ENCODE measurements around the gene ARHGAP22. TPM values are rescaled to one million over a fixed set of nuclear protein-coding genes. Genes with fewer than 3 reads are reported as not detected.

ARHGAP22 gene
- polyA plus RNA-seq, 1 donor from 2014 or later = 0.15 TPM

DNA sequence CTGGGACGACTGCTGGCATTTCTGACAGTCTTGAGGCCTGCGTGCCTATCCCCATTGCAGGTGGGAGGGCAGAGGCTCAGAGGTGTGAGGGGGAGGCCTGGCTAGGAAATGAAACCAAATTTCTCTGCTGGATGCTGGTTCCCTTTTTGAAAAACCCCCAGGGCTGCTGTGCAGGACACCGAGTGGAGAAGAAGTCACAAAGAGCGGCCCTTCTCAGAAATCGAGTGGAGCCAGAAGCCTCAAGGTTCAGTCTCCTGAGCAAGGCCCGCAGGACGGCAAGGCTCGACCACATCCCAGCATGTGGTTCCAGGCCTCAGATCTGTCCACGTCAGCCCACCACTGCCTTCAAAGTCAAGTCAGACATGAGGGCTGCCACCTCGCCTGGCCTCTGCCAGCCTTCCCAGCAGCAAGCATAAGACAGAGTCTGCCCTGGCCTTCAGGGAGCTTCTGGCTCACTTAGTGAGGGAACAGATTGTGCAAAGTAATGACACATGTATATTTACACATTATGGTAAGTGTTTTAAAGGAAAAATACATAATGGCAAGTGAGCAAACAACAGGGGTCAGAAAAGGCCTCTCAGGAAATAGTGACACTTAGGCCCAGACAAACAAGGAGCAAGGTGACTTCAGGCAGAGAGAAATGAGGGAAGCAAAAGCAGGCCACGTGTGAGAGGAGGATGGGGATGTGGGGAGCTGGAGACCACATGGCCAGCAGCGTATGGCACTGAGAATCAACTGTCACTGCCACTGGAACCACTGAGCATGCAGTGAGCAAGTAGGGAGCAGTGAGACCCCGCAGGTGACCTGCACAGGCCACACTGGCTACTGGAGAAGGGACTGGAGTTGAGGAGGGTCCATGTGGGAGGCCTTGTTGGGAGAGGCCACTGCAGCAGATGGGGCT is 86.7 kb downstream of the ARHGAP22 start:
- no peak overlapping the region for H3K27ac ChIP-seq (ENCODE audit: low read length)
- no peaks in the 10 kb centered on the region for H3K79me2 ChIP-seq (replicated peaks; ENCODE audit: insufficient read depth, low read length)
- TF ChIP-seq, protein P1, sequence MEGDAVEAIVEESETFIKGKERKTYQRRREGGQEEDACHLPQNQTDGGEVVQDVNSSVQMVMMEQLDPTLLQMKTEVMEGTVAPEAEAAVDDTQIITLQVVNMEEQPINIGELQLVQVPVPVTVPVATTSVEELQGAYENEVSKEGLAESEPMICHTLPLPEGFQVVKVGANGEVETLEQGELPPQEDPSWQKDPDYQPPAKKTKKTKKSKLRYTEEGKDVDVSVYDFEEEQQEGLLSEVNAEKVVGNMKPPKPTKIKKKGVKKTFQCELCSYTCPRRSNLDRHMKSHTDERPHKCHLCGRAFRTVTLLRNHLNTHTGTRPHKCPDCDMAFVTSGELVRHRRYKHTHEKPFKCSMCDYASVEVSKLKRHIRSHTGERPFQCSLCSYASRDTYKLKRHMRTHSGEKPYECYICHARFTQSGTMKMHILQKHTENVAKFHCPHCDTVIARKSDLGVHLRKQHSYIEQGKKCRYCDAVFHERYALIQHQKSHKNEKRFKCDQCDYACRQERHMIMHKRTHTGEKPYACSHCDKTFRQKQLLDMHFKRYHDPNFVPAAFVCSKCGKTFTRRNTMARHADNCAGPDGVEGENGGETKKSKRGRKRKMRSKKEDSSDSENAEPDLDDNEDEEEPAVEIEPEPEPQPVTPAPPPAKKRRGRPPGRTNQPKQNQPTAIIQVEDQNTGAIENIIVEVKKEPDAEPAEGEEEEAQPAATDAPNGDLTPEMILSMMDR (IDR thresholded peaks at IDR 0.05; ENCODE audit: poor library complexity, severe bottlenecking) = no peak
- no peak for TF ChIP-seq SMC3 (conservative IDR thresholded peaks at IDR 0.05; ENCODE audit: poor library complexity)
- TF ChIP-seq, protein P2, sequence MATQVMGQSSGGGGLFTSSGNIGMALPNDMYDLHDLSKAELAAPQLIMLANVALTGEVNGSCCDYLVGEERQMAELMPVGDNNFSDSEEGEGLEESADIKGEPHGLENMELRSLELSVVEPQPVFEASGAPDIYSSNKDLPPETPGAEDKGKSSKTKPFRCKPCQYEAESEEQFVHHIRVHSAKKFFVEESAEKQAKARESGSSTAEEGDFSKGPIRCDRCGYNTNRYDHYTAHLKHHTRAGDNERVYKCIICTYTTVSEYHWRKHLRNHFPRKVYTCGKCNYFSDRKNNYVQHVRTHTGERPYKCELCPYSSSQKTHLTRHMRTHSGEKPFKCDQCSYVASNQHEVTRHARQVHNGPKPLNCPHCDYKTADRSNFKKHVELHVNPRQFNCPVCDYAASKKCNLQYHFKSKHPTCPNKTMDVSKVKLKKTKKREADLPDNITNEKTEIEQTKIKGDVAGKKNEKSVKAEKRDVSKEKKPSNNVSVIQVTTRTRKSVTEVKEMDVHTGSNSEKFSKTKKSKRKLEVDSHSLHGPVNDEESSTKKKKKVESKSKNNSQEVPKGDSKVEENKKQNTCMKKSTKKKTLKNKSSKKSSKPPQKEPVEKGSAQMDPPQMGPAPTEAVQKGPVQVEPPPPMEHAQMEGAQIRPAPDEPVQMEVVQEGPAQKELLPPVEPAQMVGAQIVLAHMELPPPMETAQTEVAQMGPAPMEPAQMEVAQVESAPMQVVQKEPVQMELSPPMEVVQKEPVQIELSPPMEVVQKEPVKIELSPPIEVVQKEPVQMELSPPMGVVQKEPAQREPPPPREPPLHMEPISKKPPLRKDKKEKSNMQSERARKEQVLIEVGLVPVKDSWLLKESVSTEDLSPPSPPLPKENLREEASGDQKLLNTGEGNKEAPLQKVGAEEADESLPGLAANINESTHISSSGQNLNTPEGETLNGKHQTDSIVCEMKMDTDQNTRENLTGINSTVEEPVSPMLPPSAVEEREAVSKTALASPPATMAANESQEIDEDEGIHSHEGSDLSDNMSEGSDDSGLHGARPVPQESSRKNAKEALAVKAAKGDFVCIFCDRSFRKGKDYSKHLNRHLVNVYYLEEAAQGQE (IDR thresholded peaks at IDR 0.05; ENCODE audit: borderline replicate concordance) = no peak
- no peak for TF ChIP-seq TAF1 (IDR thresholded peaks at IDR 0.05; ENCODE audit: low read depth)
- no peak for TF ChIP-seq RAD21 (conservative IDR thresholded peaks at IDR 0.05)
- H3K9ac ChIP-seq (ENCODE audit: low read length) = no peak overlapping the region
- peaks cover 17% of the 10 kb centered on the region for H3K27me3 ChIP-seq (ENCODE audit: insufficient read depth, low read depth, low read length)
- H4K20me1 ChIP-seq (ENCODE audit: insufficient read depth) = no peaks in the 10 kb centered on the region
- no peaks in the 10 kb centered on the region for H3F3A ChIP-seq (ENCODE audit: insufficient read depth, low read length, poor library complexity, severe bottlenecking)
- H2AFZ ChIP-seq (ENCODE audit: low read depth, low read length) = no peak overlapping the region
- H3K4me3 ChIP-seq (ENCODE audit: low read length) = no peak overlapping the region
- H3K4me2 ChIP-seq (ENCODE audit: low read length) = no peak overlapping the region
- H3K36me3 ChIP-seq (ENCODE audit: insufficient read depth, low read length) = no peaks in the 10 kb centered on the region
- H3K9me2 ChIP-seq (ENCODE audit: insufficient read depth, low read length) = no peaks in the 10 kb centered on the region
- H3K9me3 ChIP-seq (ENCODE audit: low read length) = no peaks in the 10 kb centered on the region

DNA sequence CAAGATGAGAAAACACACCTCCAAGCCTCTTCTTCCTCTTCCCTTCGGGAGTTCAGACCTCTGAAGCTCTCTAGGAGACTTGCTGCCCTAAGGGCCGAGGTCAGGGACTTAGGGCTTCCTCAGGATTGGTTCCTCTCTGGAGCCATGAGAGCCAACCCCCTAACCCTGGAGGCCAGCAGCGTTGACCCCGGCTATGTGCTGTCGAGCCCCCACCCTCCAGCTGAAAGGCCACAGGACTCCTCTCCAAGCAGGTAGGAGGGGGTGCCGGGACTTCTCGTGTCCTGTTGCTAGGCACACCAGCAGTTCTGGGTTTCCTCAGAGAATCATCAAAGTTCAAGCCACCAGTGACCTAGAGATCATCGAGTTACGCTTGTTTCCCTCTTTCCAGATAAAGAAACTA is 87.4 kb downstream of the ARHGAP22 start:
- Histone ChIP-seq H3K27me3 (ENCODE audit: insufficient read depth, low read depth, low read length) (peaks cover 10% of the 10 kb centered on the region), H3F3A (ENCODE audit: insufficient read depth, low read length, poor library complexity, severe bottlenecking) (no peaks in the 10 kb centered on the region), H3K79me2 (replicated peaks; ENCODE audit: insufficient read depth, low read length) (no peaks in the 10 kb centered on the region), H3K4me3 (ENCODE audit: low read length) (no peak overlapping the region), H4K20me1 (ENCODE audit: insufficient read depth) (no peaks in the 10 kb centered on the region), H3K9me2 (ENCODE audit: insufficient read depth, low read length) (no peaks in the 10 kb centered on the region), H3K36me3 (ENCODE audit: insufficient read depth, low read length) (no peaks in the 10 kb centered on the region), H3K27ac (ENCODE audit: low read length) (no peak overlapping the region), H3K4me2 (ENCODE audit: low read length) (no peak overlapping the region), H3K9ac (ENCODE audit: low read length) (no peak overlapping the region), H2AFZ (ENCODE audit: low read depth, low read length) (no peak overlapping the region), H3K9me3 (ENCODE audit: low read length) (no peaks in the 10 kb centered on the region)
- TF ChIP-seq SMC3 (conservative IDR thresholded peaks at IDR 0.05; ENCODE audit: poor library complexity) = no peak
- TF ChIP-seq POLR2AphosphoS5 (IDR thresholded peaks at IDR 0.05) = no peak
- TF ChIP-seq EZH2 (IDR thresholded peaks at IDR 0.05; ENCODE audit: borderline replicate concordance, insufficient read depth, low read length, poor library complexity, severe bottlenecking) = no peak
- TF ChIP-seq MXI1 (conservative IDR thresholded peaks at IDR 0.05; ENCODE audit: poor library complexity, severe bottlenecking) = no peak
- TF ChIP-seq RAD21 (conservative IDR thresholded peaks at IDR 0.05) = no peak
- TF ChIP-seq, protein P1 (IDR thresholded peaks at IDR 0.05; ENCODE audit: poor library complexity, severe bottlenecking) = no peak
- no peak for TF ChIP-seq TAF1 (IDR thresholded peaks at IDR 0.05; ENCODE audit: low read depth)
- TF ChIP-seq, protein P2 (IDR thresholded peaks at IDR 0.05; ENCODE audit: borderline replicate concordance) = no peak
- TF ChIP-seq EP300 (conservative IDR thresholded peaks at IDR 0.05; ENCODE audit: poor library complexity, severe bottlenecking) = no peak

All from neural cell (in vitro differentiated cells).